Astrocyte (in vitro differentiated cells and primary cell): ENCODE measurements around the gene CYP2C19.

Experiments used
- EZH2 ChIP-seq: IDR thresholded peaks from 2 replicates; pipeline ENCODE4 v1.6.1; 2012; ENCODE audit warnings: mild to moderate bottlenecking, low read length, inconsistent platforms; ENCODE audit not compliant: insufficient read depth
- TF ChIP-seq, protein P1 (sequence below): IDR thresholded peaks from 2 replicates; pipeline ENCODE4 v1.5.1; 2011; ENCODE audit warnings: low read depth, mild to moderate bottlenecking, inconsistent platforms, low read length, moderate library complexity; ENCODE audit not compliant: insufficient read depth

DNA sequence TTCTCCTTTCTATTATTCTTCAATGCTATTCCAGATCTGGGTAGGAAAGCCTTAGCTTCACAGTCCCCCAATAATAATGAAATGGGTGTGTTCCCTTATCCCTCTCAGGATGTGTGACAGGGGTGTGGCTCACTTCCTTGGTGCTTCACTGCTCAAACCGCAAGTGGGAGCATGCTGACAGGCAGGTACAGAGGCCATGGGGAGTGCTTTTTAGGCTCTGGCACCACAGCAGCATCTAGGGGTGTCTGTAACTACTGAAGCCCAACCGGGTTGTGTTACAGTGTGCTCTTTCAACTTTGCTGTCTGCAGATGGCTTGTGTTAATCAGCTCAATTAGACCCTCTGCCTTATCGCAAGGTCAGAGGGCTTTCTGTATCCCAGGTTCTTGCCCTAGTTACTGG, 96.6 kb downstream of the CYP2C19 start:
- TF ChIP-seq, protein P1, sequence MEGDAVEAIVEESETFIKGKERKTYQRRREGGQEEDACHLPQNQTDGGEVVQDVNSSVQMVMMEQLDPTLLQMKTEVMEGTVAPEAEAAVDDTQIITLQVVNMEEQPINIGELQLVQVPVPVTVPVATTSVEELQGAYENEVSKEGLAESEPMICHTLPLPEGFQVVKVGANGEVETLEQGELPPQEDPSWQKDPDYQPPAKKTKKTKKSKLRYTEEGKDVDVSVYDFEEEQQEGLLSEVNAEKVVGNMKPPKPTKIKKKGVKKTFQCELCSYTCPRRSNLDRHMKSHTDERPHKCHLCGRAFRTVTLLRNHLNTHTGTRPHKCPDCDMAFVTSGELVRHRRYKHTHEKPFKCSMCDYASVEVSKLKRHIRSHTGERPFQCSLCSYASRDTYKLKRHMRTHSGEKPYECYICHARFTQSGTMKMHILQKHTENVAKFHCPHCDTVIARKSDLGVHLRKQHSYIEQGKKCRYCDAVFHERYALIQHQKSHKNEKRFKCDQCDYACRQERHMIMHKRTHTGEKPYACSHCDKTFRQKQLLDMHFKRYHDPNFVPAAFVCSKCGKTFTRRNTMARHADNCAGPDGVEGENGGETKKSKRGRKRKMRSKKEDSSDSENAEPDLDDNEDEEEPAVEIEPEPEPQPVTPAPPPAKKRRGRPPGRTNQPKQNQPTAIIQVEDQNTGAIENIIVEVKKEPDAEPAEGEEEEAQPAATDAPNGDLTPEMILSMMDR = no peak
- TF ChIP-seq EZH2 = no peak
